AG10803 (cell line): ENCODE data around the gene TPMT.
"Not testable (repeated sequence)": the region's sequence is repeated elsewhere in the genome, so short reads cannot be mapped to it uniquely, and the experiment has no call there.

Experiments used
- DNase-seq: peaks from one replicate; pipeline ENCODE4 v3.0.0; 2010; ENCODE audit warnings: low read depth
- H3K4me3 ChIP-seq: 2 replicates; pipeline ENCODE4 v1.5.1; 2011; ENCODE audit warnings: mild to moderate bottlenecking, low read length, control low read depth
- TF ChIP-seq, protein P1 (sequence below): conservative IDR thresholded peaks from 2 replicates; pipeline ENCODE4 v1.5.1; 2011; ENCODE audit warnings: mild to moderate bottlenecking, low read length, control low read depth, inconsistent platforms

Gene TPMT

GRCh38 chr6:18185624-18186023 is 30.7 kb upstream of the TPMT start:
- no peak overlapping the region for H3K4me3 ChIP-seq
- TF ChIP-seq, protein P1, sequence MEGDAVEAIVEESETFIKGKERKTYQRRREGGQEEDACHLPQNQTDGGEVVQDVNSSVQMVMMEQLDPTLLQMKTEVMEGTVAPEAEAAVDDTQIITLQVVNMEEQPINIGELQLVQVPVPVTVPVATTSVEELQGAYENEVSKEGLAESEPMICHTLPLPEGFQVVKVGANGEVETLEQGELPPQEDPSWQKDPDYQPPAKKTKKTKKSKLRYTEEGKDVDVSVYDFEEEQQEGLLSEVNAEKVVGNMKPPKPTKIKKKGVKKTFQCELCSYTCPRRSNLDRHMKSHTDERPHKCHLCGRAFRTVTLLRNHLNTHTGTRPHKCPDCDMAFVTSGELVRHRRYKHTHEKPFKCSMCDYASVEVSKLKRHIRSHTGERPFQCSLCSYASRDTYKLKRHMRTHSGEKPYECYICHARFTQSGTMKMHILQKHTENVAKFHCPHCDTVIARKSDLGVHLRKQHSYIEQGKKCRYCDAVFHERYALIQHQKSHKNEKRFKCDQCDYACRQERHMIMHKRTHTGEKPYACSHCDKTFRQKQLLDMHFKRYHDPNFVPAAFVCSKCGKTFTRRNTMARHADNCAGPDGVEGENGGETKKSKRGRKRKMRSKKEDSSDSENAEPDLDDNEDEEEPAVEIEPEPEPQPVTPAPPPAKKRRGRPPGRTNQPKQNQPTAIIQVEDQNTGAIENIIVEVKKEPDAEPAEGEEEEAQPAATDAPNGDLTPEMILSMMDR: no peak
- no peak for DNase-seq

DNA sequence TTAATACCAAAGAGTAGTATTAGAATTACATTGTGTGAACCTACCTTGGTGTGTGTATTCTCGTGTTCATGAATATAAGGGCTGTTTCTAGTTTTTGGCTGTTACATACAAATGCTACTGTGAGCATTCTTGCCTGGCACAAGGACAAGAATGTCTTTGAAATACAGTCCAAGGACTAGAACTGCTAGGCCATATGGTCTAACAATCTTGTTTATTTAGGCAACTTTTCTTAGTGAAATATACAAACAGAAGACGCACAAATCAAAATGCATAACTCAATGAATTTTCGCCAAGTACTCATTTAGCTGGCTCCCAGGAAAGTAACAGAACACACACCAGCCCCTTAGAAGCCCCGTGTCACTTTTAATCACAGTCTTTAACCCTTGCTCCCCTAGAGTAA is 28.9 kb upstream of the TPMT start:
- H3K4me3 ChIP-seq: no peak overlapping the region
- TF ChIP-seq, protein P1: no peak

GRCh38 chr6:18182568-18182967 is 27.7 kb upstream of the TPMT start:
- no peak overlapping the region for H3K4me3 ChIP-seq
- no peak for DNase-seq
- TF ChIP-seq, protein P1: no peak

More for the DNA sequence above, 28.9 kb upstream of the TPMT start:
- DNase-seq: peak; percentile 48

- no peak for DNase-seq
- TF ChIP-seq, protein P1: no peak
- H3K4me3 ChIP-seq: no peak overlapping the region
Measured at GRCh38 chr6:18179770-18180356, 25.0 kb upstream of the TPMT start.

- H3K4me3 ChIP-seq: no peak overlapping the region
- TF ChIP-seq, protein P1: no peak
- DNase-seq: no peak
Measured at GRCh38 chr6:18178960-18179615, 24.2 kb upstream of the TPMT start.

DNA sequence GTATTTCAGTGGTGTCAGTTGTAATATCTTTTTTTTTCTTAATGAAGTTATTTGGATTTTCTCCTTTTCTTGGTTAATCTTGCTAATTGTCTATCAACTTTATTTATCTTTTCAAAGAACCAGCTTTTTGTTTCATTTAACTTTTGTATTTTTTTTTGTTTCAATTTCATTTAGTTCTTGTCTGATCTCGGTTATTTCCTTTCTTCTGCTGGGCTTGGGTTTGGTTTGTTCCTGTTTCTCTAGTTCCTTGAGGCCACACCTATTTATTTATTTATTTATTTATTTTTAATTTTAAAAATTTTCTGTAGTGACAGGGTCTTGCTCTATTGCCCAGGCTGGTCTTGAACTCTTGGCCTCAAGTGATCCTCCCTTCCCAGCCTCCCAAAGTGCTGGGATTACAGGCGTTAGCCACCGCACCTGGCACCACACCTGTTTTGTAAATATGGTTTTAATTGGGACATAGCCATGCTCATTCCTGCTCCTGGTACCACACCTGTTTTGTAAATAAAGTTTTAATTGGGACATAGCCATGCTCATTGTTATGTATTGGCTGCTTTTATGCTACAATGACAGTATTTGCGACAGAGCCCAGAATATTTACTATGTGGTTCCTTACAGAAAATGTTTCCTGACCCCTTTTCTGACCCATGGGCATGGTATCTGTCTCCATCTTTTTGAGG is 22.5 kb upstream of the TPMT start:
- DNase-seq: no peak

DNA sequence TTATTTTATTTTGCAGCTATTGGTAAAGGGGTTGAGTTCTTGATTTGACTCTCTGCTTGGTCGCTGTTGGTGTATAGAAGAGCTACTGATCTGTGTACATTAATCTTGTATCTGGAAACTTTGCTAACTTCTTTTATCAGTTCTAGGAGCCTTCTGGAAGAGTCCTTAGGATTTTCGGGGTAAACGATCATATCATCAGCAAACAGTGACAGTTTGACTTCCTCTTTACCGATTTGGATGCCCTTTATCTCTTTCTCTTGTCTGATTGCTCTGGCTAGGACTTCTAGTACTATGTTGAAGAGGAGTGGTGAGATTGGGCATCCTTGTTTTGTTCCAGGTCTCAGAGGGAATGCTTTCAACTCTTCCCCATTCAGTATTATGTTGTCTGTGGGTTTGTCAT is 21.3 kb upstream of the TPMT start:
- H3K4me3 ChIP-seq: not testable (repeated sequence)

More for the DNA sequence above, 22.5 kb upstream of the TPMT start:
- H3K4me3 ChIP-seq: no peak overlapping the region
- TF ChIP-seq, protein P1: no peak

More for the DNA sequence above, 21.3 kb upstream of the TPMT start:
- DNase-seq: not testable (repeated sequence)
